ENCODE data around the gene FCRL5. TPM values are rescaled to one million over a fixed set of nuclear protein-coding genes. Genes with fewer than 3 reads are reported as not detected.

The FCRL5 gene
- total and polyA plus RNA-seq, 9 of the 15 experiments (the other 6 are each of a cell fraction or from before 2014, with no cell fraction given) = not detected

GRCh38 chr1:157495285-157495684 lies 57.0 kb downstream of the FCRL5 start:
- CTCF ChIA-PET (ENCODE audit: low intra/inter-chr PET ratio) = interaction anchor here (0.6 to 1.8 kb wide), 2 partner anchors 184 to 301 kb away, joined by 3 to 9 read pairs; no protein-coding TSS in a partner anchor
- in situ Hi-C loops (cut with MboI) = loop anchor here (10.0 kb wide), 2 partner anchors 330 to 400 kb away; partner anchors contain the start of gene ETV3L
- WGBS (ENCODE audit: insufficient coverage, low coverage, missing lambda C conversion rate) = 5% methylated on average over 3 of the region's 3 CpGs

More at GRCh38 chr1:157495285-157495684, 57.0 kb downstream of the FCRL5 start:
- no TSS peak for BruUV-seq (replicated peaks)
- no peaks in the 10 kb centered on the region for H3K79me2 ChIP-seq (ENCODE audit: control insufficient read depth, insufficient read depth, low read length)
- no peaks in the 10 kb centered on the region for H3K9me1 ChIP-seq (ENCODE audit: control insufficient read depth, insufficient read depth, low read length)
- TF ChIP-seq SLC30A9 (CRISPR knock-in tag; IDR thresholded peaks at IDR 0.05) (no peak), ZMIZ1 (IDR thresholded peaks at IDR 0.05; ENCODE audit: low read depth in 2 of 2, low read length in 2 of 2) (no peak), TBP (optimal IDR thresholded peaks at IDR 0.05; ENCODE audit: low read depth, low read length) (no peak), NCOA1 (IDR thresholded peaks at IDR 0.05; ENCODE audit: low read depth) (no peak), BRCA1 (IDR thresholded peaks at IDR 0.05) (no peak), BRCA1 (CRISPR knock-in tag; IDR thresholded peaks at IDR 0.05) (no peak), ARID1B (IDR thresholded peaks at IDR 0.05) (no peak), MCM3 (IDR thresholded peaks at IDR 0.05) (no peak), USF2 (CRISPR knock-in tag; IDR thresholded peaks at IDR 0.05) (no peak), ZNF121 (CRISPR knock-in tag; conservative IDR thresholded peaks at IDR 0.05) (no peak), MYC (IDR thresholded peaks at IDR 0.05; ENCODE audit: low read depth, low read length) (no peak), MYC (CRISPR knock-in tag; IDR thresholded peaks at IDR 0.05; ENCODE audit: borderline replicate concordance, low read depth) (no peak), SMC3 (conservative IDR thresholded peaks at IDR 0.05; ENCODE audit: insufficient read depth, low read depth, low read length) (no peak)
- intact Hi-C loops (cut with micrococcal nuclease) = loop anchor here (5.0 to 10.0 kb wide), 2 partner anchors 323 to 400 kb away; partner anchors contain the start of gene ETV3L
- no peak for FAIRE-seq
- no peaks in the 10 kb centered on the region for H3K36me3 ChIP-seq (ENCODE audit: control insufficient read depth, insufficient read depth, low read length)
- H3K4me1 ChIP-seq (replicated peaks in 1 of 2; ENCODE audit: control insufficient read depth in 2 of 2, insufficient read depth in 2 of 2, low read length in 2 of 2) = peaks cover 2 to 6% of the 10 kb centered on the region in 2 experiments; a peak in 4 of 5 replicates
- H4K20me1 ChIP-seq (replicated peaks; ENCODE audit: control insufficient read depth, insufficient read depth, low read length) = no peaks in the 10 kb centered on the region
- H3K27me3 ChIP-seq (ENCODE audit: control insufficient read depth in 2 of 2, insufficient read depth in 2 of 2, low read length in 2 of 2) = peaks cover 0 to 13% of the 10 kb centered on the region in 2 experiments; a peak in 2 of 5 replicates
- no peak overlapping the region for H2AFZ ChIP-seq (ENCODE audit: low read depth, low read length)
- H3K27ac ChIP-seq (ENCODE audit: extremely low read depth, low read depth, low read length) = no peak overlapping the region
- POLR2A ChIA-PET = interaction anchor here (0.6 kb wide), 1 partner anchor 19 kb away, joined by 3 read pairs; no protein-coding TSS in a partner anchor
- H3K4me3 ChIP-seq = no peak overlapping the region
- no peak overlapping the region for H3K9ac ChIP-seq (ENCODE audit: insufficient read depth in 1 of 2, low read depth in 2 of 2, low read length in 2 of 2)
- ATAC-seq = no peak
- H3K9me3 ChIP-seq (replicated peaks; ENCODE audit: control insufficient read depth, insufficient read depth, low read depth, low read length) = no peaks in the 10 kb centered on the region
- DNase-seq (ENCODE audit: extremely low read depth in 1 of 4, low spot score in 3 of 4) = no peak
- no peak overlapping the region for H3K4me2 ChIP-seq (ENCODE audit: insufficient read depth, low read length)

Data from K562 (cell line).